Activated T-helper 9 cell treated with anti-CD3 and anti-CD28 coated beads, Interleukin-2, amount 50 U/mL, for 16 hours (primary cell): ENCODE results near the gene MACROH2A2.
"Not testable (repeated sequence)": the region's sequence is repeated elsewhere in the genome, so short reads cannot be mapped to it uniquely, and the experiment has no call there.

Source experiments
- DNase-seq: peaks from one replicate; pipeline ENCODE4 v3.0.0-alpha.2; 2020; ENCODE audit warnings: low read depth

Gene MACROH2A2

DNA sequence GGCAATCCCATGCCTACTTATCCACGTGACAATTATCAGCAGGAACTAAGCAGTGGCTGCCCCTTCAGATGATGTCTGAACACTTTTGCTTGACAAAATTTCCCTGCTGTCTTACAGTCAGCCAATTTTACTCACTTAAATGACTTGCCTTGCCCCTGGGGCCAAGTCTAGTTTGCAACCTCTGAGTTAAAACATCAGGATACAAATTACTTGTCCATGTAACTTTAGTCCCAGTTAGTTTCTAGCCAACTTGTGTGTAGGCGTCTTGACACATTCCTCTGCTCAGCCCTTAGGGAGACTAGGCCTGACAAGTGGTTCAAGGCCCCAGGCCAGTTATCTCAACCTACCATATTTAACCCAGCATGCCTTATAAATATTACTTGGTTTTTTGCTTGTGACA, 105.5 kb downstream of the MACROH2A2 start:
- DNase-seq: no peak

- not testable (repeated sequence) for DNase-seq
Observed at GRCh38 chr10:70159366-70159765, 106.7 kb downstream of the MACROH2A2 start.

GRCh38 chr10:70160798-70161197, 108.2 kb downstream of the MACROH2A2 start:
- no peak for DNase-seq
